Stimulated activated CD4-positive, alpha-beta T cell treated with anti-CD3 and anti-CD28 coated beads, Interleukin-12 subunit alpha, Interleukin-12 subunit beta, amount 100 ng/mL, for 48 hours (primary cell): ENCODE measurements around the gene ATG16L1.

ENCODE experiments used
- DNase-seq, 3 donors: peaks; one replicate each; pipeline ENCODE4 v3.0.0-alpha.2; 2020; ENCODE audit warnings: low read depth in 2 of 3, low spot score in 1 of 3

The ATG16L1 gene

GRCh38 chr2:233289648-233290047, 38.2 kb downstream of the ATG16L1 start:
- DNase-seq = no peak

- DNase-seq = no peak
These were observed 38.8 kb downstream of the ATG16L1 start for GRCh38 chr2:233290051-233290845.

GRCh38 chr2:233295891-233296290, 44.4 kb downstream of the ATG16L1 start:
- no peak for DNase-seq

DNA sequence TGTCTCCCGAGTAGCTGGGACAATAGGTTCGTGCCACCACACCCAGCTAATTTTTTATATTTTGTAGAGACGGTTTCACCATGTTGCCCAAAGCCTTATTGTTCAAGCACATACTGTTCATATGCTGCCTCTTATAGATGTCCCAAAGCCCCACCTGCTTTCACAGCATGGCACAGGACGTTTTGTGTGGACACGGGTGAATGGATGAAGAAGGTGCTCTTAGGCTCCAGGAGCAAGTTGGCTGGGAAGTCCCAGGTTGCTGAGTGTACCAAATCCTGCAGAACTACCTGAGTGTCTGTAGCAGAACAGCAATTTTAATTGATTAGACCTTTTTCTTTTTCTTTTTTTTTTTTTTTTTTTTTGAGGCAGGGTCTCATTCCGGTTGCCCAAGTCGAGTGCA, 45.6 kb downstream of the ATG16L1 start:
- DNase-seq = no peak

GRCh38 chr2:233300401-233300800, 48.9 kb downstream of the ATG16L1 start:
- DNase-seq = no peak

DNA sequence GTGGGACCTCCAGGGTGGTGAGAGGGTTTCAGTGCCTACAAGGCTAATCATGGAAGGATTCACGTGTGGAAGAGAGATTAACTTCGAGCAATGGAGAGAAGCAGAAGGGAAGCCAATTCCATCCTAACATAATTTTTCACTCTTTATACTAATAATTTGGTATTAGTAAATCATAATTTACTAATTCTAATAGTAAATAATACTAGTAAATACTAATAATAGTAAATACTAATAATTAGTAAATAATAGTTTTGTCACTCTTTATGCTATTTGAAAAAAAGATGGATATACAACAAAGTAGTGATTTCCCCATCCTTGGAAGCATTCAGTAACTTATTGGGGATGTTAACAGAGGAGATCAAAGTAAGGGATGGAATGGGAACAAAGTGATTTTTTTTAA, 49.8 kb downstream of the ATG16L1 start:
- no peak for DNase-seq

DNA sequence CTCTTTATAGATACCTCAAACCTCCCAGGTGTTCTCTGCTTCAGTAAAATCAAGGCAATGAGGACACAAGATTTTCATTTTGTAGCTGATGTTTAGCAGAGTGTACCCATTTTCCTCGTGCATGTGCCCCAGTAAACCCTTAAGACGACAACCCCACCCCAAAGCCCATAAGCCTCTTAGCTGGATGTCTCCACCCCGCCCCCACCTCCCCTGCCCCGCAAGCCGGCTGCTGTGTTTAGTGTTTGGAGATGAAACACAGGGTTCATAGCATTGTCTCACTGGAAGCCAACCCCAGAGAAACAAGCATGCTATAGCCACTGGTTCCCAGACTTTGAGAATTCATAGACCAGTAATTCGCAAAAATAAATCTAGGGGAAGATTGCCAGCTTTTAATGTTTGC, 50.3 kb downstream of the ATG16L1 start:
- no peak for DNase-seq

- no peak for DNase-seq
These were observed 51.8 kb downstream of the ATG16L1 start for GRCh38 chr2:233303252-233303651.

GRCh38 chr2:233307565-233307964, 56.1 kb downstream of the ATG16L1 start, which contains the start of gene SAG:
Gene SAG, plus strand, starts transcription at chr2:233307816. Its CDS starts 1,374 bp downstream, at chr2:233309190.
- DNase-seq = no peak

DNA sequence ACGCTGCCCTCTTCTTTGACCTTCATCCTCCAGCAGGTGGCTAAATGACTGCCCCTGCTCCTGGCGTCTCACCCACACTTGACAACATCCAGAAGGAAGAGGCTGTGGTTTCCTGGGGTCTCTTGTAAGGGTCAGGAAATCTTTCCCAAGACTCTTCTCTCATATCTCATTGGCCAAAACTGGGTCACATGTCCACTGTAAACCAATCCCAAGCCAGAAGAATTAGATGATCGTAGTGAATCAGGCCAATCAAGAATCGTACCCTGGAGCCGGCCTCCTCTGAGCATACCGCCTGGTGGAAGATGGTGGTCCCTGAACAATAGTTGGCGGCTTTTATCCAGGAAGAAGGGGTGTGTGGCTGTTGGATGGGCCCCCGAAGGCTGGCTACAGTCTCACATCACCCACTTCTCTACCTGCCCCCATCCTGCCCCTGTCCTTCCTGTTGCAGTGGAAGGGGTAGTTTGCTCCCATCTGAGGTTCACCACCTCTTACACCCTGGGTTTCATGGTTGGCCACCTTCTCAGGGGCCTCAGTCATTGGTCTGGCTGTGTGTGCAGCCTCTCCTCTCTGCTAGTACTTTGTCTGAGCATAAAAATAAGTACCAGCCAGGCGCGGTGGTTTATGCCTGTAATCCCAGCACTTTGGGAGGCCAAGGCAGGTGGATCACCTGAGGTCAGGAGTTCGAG, 59.9 kb downstream of the ATG16L1 start:
- DNase-seq = no peak

GRCh38 chr2:233312874-233313273, 61.4 kb downstream of the ATG16L1 start:
- no peak for DNase-seq

DNA sequence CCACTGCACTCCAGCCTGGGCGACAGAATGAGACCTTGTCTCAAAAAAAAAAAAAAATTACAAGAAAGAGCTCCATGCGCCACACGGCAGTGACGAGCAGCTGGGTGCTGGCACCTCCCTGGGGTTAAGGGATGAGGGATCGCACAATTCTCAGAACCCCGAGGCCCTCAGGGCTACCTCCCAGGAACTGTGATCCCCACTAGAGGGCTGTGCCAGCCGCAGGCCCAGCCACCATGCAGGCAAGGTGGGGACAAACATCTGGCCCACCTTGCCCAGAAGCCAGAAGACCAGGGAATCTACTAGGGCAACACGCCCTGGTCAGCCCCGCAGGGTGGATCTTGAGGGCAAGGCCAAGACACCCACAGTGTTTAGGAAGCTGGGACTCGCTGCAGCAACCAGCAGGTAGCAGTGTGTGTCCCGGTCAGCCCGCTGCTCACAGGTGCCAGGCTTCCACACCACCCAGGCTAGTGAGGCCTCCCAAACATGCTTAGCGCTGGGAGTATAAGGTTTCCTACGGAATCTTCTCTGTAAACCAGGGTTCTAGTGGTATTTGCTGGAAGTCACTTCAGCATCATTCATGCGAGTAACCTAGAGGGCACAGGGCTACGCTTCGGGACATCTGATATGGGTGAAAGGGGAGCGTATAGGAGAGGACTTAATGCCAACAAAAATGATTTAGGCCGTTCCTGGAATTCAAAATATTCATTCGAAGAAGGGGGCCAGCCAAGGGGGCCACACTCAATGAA, 62.9 kb downstream of the ATG16L1 start:
- DNase-seq = no peak

DNA sequence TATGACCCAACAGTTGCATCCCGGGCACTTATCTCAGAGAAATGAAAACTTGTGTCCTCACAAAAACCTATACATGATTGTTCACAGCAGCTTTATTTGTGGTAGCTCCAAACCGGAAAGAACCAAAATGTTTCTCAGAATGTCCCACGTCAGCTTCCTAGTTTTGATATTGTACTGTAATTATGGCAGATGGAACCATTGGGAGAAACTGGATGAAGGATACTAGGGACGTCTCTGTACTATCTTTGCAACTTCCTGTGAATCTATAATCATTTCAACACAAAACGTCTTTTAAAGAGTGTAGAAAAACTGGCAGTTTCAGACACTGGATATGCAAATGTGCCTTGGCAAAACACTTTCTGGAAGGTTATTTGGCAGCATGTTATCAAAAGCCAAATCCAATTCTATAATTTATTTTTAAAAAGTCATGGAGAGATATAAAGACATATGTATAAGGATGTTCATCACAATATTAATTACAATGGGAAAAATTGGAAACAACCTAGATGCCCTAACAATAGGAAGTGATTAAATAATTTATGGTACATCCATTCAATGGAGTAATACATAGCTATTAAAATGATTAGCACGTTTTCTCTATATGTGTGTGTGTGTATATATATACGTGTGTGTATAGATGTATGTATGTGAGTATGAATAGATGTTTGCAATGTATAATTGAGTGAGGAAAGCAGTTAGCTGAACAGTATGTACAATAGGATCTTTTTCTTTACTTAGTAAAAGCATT, 65.9 kb downstream of the ATG16L1 start:
- no peak for DNase-seq

- DNase-seq = no peak
These were observed 67.8 kb downstream of the ATG16L1 start for GRCh38 chr2:233319256-233319655.

- DNase-seq = no peak
These were observed 69.0 kb downstream of the ATG16L1 start for GRCh38 chr2:233320470-233320869.

DNA sequence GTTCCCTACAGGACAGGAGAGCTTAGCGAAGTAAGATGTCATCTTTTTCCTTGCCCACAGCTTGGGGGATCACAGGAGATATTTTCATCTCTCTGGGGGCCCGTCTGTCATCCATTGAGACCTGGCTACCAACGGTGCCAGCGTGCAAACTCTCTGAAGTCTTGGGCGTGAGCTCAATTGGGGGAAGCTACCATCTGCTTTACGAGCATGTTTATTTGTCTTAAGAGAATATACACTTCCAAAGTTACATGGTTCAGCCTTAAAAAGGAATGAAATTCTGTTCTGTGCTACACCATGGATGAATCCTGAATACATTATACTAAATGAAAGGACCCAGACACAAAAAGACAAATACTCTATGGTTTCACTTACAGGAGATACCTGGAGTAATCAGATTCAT, 69.7 kb downstream of the ATG16L1 start:
- no peak for DNase-seq

- no peak for DNase-seq
These were observed 72.4 kb downstream of the ATG16L1 start for GRCh38 chr2:233323851-233324250.

DNA sequence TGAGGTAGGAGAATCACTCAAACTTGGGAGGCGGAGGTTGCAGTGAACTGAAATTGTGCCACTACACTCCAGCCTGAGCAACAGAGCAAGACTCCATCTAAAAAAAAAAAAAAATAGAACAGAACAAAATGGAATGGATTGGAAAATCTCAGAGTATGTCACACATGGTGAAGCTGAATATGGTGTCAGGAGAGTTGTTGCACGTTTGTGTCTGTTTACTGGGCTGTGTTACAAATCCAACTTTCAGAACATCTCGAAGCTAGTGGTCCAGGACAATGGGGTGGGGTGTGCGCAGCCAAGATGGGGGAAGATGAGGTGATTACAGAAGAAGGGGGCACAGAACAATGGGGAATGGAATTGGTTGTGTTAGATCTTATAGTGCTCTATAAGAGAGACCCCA, 73.8 kb downstream of the ATG16L1 start:
- DNase-seq = no peak

GRCh38 chr2:233325814-233326213, 74.3 kb downstream of the ATG16L1 start:
- no peak for DNase-seq

DNA sequence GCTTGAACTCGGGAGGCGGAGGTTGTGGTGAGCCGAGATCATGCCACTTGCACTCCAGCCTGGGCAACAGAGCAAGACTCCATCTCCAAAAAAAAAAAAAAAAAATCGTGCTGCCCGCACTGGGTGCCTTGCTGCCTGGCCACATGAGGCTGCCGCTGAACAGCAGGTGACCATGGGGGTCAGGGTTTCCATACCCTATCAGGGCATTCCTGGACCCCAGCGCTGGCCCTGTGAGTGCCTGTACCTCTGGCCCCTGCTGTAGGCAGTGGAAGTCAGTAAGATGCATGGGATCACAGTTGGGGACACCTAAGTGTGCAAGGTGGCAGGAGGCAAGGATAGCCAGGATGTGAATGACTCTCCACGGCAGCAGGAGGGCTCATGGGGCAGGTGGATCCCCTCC, 75.0 kb downstream of the ATG16L1 start:
- DNase-seq = no peak

DNA sequence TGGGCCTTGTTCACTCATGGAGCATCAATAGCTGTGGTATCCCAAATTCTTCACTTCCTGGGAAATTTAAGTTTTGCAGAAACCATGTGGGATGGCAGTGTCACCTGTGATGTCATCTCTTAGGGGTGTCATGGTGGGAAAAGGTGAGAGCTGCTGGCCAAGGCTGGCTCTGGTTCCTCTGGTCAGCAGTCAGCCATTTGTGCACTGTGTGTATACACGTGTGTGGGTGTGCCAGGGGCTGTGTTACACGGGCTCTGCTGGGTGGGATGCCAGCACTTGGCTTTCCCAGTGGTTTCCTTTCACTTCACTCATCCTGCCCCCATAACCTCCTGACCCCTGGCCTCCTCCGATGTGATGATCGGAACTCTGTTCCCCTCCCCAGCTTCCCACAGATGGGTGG, 77.4 kb downstream of the ATG16L1 start:
- no peak for DNase-seq
